ENCODE data around the gene RANBP2. TPM values are rescaled to one million over a fixed set of nuclear protein-coding genes. Genes with fewer than 3 reads are reported as not detected.

RANBP2 gene
- total and polyA plus RNA-seq, 9 of the 15 experiments (the other 6 are each of a cell fraction or from before 2014, with no cell fraction given): 11.7 to 97.4 (median 48.1) TPM

DNA sequence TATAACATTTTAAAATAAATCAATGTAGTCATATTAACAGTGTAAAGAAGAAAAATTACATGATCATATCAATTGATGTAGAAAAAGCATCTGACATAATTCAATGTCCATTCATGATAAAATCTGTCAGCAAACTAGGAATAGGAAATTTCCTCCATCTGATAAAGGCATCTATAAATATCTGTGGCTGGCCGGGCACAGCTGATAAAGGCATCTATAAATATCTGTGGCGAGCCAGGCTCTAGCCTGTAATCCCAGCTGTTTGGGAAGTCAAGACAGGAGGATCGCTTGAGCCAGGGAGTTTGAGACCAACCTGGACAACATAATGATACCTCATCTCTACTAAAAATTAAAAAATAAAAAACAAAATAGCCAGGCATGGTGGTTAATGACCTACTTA lies 18.1 kb upstream of the RANBP2 start:
- no peak for FAIRE-seq
- DNase-seq (ENCODE audit: extremely low read depth in 1 of 4, low spot score in 3 of 4): no peak
- Histone ChIP-seq H3K79me2 (ENCODE audit: control insufficient read depth, insufficient read depth, low read length) (no peaks in the 10 kb centered on the region), H3K9me1 (ENCODE audit: control insufficient read depth, insufficient read depth, low read length) (no peaks in the 10 kb centered on the region), H3K27ac (ENCODE audit: extremely low read depth, low read depth, low read length) (no peak overlapping the region), H3K9me3 (replicated peaks; ENCODE audit: control insufficient read depth, insufficient read depth, low read depth, low read length) (no peaks in the 10 kb centered on the region), H3K9ac (ENCODE audit: insufficient read depth in 1 of 2, low read depth in 2 of 2, low read length in 2 of 2) (no peak overlapping the region), H3K4me1 (replicated peaks in 1 of 2; ENCODE audit: control insufficient read depth in 2 of 2, insufficient read depth in 2 of 2, low read length in 2 of 2) (no peaks in the 10 kb centered on the region; a peak in 1 of 5 replicates), H4K20me1 (replicated peaks; ENCODE audit: control insufficient read depth, insufficient read depth, low read length) (no peaks in the 10 kb centered on the region), H3K4me3 (no peak overlapping the region), H2AFZ (ENCODE audit: low read depth, low read length) (no peak overlapping the region), H3K4me2 (ENCODE audit: insufficient read depth, low read length) (no peak overlapping the region), H3K27me3 (ENCODE audit: control insufficient read depth in 2 of 2, insufficient read depth in 2 of 2, low read length in 2 of 2) (no peaks in the 10 kb centered on the region), H3K36me3 (ENCODE audit: control insufficient read depth, insufficient read depth, low read length) (no peaks in the 10 kb centered on the region)
- TF ChIP-seq CBFA2T2 (conservative IDR thresholded peaks at IDR 0.05): peak; percentile 23; the same call in 1 of the 2 replicates
- TF ChIP-seq TEAD4 (IDR thresholded peaks at IDR 0.05; ENCODE audit: low read length): peak; percentile 50
- TF ChIP-seq TEAD4 (CRISPR knock-in tag; IDR thresholded peaks at IDR 0.05; ENCODE audit: borderline replicate concordance): no peak
- TF ChIP-seq, protein P1, sequence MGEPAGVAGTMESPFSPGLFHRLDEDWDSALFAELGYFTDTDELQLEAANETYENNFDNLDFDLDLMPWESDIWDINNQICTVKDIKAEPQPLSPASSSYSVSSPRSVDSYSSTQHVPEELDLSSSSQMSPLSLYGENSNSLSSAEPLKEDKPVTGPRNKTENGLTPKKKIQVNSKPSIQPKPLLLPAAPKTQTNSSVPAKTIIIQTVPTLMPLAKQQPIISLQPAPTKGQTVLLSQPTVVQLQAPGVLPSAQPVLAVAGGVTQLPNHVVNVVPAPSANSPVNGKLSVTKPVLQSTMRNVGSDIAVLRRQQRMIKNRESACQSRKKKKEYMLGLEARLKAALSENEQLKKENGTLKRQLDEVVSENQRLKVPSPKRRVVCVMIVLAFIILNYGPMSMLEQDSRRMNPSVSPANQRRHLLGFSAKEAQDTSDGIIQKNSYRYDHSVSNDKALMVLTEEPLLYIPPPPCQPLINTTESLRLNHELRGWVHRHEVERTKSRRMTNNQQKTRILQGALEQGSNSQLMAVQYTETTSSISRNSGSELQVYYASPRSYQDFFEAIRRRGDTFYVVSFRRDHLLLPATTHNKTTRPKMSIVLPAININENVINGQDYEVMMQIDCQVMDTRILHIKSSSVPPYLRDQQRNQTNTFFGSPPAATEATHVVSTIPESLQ (CRISPR knock-in tag; IDR thresholded peaks at IDR 0.05): no peak
- TF ChIP-seq ARID1B (IDR thresholded peaks at IDR 0.05): peak; percentile 47; the same call in 1 of the 2 replicates
- TF ChIP-seq NCOR1 (IDR thresholded peaks at IDR 0.05): 0 out of 2 replicates have a peak, but pooled peaks have one; percentile 28
- peak; percentile 55 for TF ChIP-seq CBFA2T3 (IDR thresholded peaks at IDR 0.05)
- peak; percentile 98 for TF ChIP-seq MEF2D (tag; conservative IDR thresholded peaks at IDR 0.05; ENCODE audit: low read depth)
- peak; percentile 33; the same call in 1 of the 2 replicates for TF ChIP-seq TAL1 (IDR thresholded peaks at IDR 0.05)
- TF ChIP-seq, protein P2, sequence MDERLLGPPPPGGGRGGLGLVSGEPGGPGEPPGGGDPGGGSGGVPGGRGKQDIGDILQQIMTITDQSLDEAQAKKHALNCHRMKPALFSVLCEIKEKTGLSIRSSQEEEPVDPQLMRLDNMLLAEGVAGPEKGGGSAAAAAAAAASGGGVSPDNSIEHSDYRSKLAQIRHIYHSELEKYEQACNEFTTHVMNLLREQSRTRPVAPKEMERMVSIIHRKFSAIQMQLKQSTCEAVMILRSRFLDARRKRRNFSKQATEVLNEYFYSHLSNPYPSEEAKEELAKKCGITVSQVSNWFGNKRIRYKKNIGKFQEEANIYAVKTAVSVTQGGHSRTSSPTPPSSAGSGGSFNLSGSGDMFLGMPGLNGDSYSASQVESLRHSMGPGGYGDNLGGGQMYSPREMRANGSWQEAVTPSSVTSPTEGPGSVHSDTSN (CRISPR knock-in tag; IDR thresholded peaks at IDR 0.05; ENCODE audit: low read depth): no peak
- TF ChIP-seq, protein P2 (tag; conservative IDR thresholded peaks at IDR 0.05; ENCODE audit: low read depth): 0 out of 2 replicates have a peak, but pooled peaks have one; percentile 12
- peak; percentile 71 for TF ChIP-seq MEF2A (IDR thresholded peaks at IDR 0.05; ENCODE audit: control insufficient read depth, low read depth, low read length)
- TF ChIP-seq ZNF445 (CRISPR knock-in tag; IDR thresholded peaks at IDR 0.05; ENCODE audit: low read depth): no peak
- no TSS peak for BruUV-seq (replicated peaks)
- no peak for ATAC-seq
- POLR2A ChIA-PET: no interaction called here
- WGBS (ENCODE audit: insufficient coverage, low coverage, missing lambda C conversion rate): 0% methylated on average over 3 of the region's 3 CpGs
- in situ Hi-C loops (cut with MboI): no loop called here
- CTCF ChIA-PET (ENCODE audit: low intra/inter-chr PET ratio): no interaction called here
- intact Hi-C loops (cut with micrococcal nuclease): no loop called here
